ENCODE measurements around the gene SPEM3. TPM values are rescaled to one million over a fixed set of nuclear protein-coding genes. Genes with fewer than 3 reads are reported as not detected.

The SPEM3 gene
- total and polyA plus RNA-seq, 2 of the 13 experiments (the other 11 are each of a cell fraction or from before 2014, with no cell fraction given): not detected

DNA sequence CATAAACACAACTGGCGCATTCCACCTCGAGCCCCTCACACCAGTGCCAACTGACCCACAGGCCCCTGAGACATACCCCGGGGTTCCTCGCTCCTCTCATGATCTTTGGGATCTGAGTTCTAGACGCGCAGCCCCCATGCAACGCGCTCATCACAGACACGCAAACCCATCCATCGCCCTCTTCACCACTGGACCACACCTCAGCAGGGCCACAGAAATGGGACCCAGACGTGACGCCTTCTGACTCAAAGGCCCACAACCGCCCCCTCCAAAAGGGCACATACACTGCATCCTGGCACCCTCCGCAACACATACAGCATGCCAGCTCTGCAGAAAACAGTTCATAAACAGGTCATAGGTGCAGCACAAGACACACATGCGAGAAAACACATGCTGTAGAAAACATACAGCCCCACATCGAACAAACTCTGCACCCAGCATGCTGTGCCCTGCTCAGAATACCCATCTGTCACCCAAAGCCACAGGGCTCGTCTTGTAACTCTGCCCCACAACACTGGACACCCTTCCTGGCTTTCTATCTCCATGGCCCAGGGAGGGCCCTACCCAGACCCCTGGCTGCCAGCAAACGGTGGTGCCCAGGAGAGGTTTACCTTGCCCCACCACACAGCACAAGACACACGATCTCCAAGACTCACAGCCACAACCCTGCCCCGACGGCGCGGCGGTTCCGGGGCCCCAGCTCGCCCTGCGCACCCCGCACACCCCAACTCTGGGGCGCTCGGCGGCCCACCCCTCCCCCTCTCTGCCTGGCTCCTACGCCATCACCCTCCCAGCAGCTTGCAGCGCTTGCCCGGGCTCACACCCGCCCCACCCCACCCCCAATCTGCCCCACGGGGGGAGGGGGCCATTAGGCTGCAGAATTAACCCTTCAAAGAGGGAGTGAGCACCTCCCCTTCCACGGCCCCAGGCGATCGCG lies 49.9 kb downstream of the SPEM3 start (continued):
- no peak for TF ChIP-seq NONO (IDR thresholded peaks at IDR 0.05)
- TF ChIP-seq NONO (CRISPR knock-in tag; conservative IDR thresholded peaks at IDR 0.05): peak; percentile 74
- TF ChIP-seq, protein P1, sequence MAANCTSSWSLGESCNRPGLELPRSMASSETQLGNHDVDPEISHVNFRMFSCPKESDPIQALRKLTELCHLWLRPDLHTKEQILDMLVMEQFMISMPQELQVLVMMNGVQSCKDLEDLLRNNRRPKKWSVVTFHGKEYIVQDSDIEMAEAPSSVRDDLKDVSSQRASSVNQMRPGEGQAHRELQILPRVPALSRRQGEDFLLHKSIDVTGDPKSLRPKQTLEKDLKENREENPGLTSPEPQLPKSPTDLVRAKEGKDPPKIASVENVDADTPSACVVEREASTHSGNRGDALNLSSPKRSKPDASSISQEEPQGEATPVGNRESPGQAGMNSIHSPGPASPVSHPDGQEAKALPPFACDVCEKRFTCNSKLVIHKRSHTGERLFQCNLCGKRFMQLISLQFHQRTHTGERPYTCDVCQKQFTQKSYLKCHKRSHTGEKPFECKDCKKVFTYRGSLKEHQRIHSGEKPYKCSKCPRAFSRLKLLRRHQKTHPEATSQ (CRISPR knock-in tag; IDR thresholded peaks at IDR 0.05; ENCODE audit: borderline replicate concordance): no peak
- TF ChIP-seq, protein P2, sequence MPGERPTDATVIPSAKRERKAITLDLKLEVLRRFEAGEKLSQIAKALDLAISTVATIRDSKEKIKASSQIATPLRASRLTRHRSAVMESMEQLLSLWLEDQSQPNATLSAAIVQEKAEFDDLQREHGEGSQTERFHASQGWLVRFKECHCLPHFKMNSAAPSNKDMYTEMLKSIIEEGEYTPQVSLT (CRISPR knock-in tag; IDR thresholded peaks at IDR 0.05; ENCODE audit: borderline replicate concordance, low read depth): no peak
- TF ChIP-seq, protein P3, sequence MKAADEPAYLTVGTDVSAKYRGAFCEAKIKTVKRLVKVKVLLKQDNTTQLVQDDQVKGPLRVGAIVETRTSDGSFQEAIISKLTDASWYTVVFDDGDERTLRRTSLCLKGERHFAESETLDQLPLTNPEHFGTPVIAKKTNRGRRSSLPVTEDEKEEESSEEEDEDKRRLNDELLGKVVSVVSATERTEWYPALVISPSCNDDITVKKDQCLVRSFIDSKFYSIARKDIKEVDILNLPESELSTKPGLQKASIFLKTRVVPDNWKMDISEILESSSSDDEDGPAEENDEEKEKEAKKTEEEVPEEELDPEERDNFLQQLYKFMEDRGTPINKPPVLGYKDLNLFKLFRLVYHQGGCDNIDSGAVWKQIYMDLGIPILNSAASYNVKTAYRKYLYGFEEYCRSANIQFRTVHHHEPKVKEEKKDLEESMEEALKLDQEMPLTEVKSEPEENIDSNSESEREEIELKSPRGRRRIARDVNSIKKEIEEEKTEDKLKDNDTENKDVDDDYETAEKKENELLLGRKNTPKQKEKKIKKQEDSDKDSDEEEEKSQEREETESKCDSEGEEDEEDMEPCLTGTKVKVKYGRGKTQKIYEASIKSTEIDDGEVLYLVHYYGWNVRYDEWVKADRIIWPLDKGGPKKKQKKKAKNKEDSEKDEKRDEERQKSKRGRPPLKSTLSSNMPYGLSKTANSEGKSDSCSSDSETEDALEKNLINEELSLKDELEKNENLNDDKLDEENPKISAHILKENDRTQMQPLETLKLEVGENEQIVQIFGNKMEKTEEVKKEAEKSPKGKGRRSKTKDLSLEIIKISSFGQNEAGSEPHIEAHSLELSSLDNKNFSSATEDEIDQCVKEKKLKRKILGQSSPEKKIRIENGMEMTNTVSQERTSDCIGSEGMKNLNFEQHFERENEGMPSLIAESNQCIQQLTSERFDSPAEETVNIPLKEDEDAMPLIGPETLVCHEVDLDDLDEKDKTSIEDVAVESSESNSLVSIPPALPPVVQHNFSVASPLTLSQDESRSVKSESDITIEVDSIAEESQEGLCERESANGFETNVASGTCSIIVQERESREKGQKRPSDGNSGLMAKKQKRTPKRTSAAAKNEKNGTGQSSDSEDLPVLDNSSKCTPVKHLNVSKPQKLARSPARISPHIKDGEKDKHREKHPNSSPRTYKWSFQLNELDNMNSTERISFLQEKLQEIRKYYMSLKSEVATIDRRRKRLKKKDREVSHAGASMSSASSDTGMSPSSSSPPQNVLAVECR (CRISPR knock-in tag; IDR thresholded peaks at IDR 0.05; ENCODE audit: borderline replicate concordance): peak; percentile 27
- 0 out of 2 replicates have a peak, but pooled peaks have one; percentile 9 for TF ChIP-seq ZMYM3 (CRISPR knock-in tag; IDR thresholded peaks at IDR 0.05)
- TF ChIP-seq SIN3A (IDR thresholded peaks at IDR 0.05; ENCODE audit: borderline replicate concordance, low read depth, low read length): 0 out of 2 replicates have a peak, but pooled peaks have one; percentile 1
- TF ChIP-seq ZNF460 (CRISPR knock-in tag; IDR thresholded peaks at IDR 0.05; ENCODE audit: borderline replicate concordance): no peak
- TF ChIP-seq, protein P4, sequence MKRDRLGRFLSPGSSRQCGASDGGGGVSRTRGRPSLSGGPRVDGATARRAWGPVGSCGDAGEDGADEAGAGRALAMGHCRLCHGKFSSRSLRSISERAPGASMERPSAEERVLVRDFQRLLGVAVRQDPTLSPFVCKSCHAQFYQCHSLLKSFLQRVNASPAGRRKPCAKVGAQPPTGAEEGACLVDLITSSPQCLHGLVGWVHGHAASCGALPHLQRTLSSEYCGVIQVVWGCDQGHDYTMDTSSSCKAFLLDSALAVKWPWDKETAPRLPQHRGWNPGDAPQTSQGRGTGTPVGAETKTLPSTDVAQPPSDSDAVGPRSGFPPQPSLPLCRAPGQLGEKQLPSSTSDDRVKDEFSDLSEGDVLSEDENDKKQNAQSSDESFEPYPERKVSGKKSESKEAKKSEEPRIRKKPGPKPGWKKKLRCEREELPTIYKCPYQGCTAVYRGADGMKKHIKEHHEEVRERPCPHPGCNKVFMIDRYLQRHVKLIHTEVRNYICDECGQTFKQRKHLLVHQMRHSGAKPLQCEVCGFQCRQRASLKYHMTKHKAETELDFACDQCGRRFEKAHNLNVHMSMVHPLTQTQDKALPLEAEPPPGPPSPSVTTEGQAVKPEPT (CRISPR knock-in tag; IDR thresholded peaks at IDR 0.05; ENCODE audit: low read depth): no peak
- TF ChIP-seq ZNF441 (CRISPR knock-in tag; IDR thresholded peaks at IDR 0.05; ENCODE audit: borderline replicate concordance): no peak
- TF ChIP-seq, protein P5, sequence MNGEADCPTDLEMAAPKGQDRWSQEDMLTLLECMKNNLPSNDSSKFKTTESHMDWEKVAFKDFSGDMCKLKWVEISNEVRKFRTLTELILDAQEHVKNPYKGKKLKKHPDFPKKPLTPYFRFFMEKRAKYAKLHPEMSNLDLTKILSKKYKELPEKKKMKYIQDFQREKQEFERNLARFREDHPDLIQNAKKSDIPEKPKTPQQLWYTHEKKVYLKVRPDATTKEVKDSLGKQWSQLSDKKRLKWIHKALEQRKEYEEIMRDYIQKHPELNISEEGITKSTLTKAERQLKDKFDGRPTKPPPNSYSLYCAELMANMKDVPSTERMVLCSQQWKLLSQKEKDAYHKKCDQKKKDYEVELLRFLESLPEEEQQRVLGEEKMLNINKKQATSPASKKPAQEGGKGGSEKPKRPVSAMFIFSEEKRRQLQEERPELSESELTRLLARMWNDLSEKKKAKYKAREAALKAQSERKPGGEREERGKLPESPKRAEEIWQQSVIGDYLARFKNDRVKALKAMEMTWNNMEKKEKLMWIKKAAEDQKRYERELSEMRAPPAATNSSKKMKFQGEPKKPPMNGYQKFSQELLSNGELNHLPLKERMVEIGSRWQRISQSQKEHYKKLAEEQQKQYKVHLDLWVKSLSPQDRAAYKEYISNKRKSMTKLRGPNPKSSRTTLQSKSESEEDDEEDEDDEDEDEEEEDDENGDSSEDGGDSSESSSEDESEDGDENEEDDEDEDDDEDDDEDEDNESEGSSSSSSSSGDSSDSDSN (CRISPR knock-in tag; IDR thresholded peaks at IDR 0.05): no peak

All from HepG2 (cell line).